IMR-90 (cell line): ENCODE results near the gene CYRIA. TPM values are rescaled to one million over a fixed set of nuclear protein-coding genes. Genes with fewer than 3 reads are reported as not detected.

Experiments
- ATAC-seq: fragments of 200-7000 bp; cut with Tn5 transposase; 2 replicates; pipeline ENCODE4 v1.9.1; 2020; ENCODE audit warnings: low read depth, mild to moderate bottlenecking, moderate library complexity
- BruUV-seq: library from RNA; stranded (reverse); fragments of 400-500 nt; replicated peaks from 2 replicates; lab custom pipeline; 2021; lab: Mats Ljungman, UMichigan
- CTCF ChIA-PET: fragments of 300-600 bp; formaldehyde crosslinking; extraction: SDS; loops from one replicate; lab custom pipeline; 2021; ENCODE audit warnings: antibody characterized with exemption; lab: Yijun Ruan, JAX
- POLR2A ChIA-PET: fragments of 300-600 bp; sonication (Branson Sonifier 250); formaldehyde crosslinking; loops from one replicate; lab custom pipeline; 2022; ENCODE audit warnings: antibody characterized with exemption; ENCODE audit not compliant: unreplicated experiment; lab: Charles Lee
- DNase-seq: peaks from one replicate; pipeline ENCODE4 v3.0.0; 2013
- H2AFZ ChIP-seq: replicated peaks from 2 replicates; pipeline ENCODE3; 2013; ENCODE audit warnings: low read length, mild to moderate bottlenecking; ENCODE audit not compliant: poor library complexity
- H2AK5ac ChIP-seq: 2 replicates; pipeline ENCODE4 v1.6.1; 2013; ENCODE audit warnings: low read depth, low read length, inconsistent platforms
- H2AK9ac ChIP-seq: replicated peaks from 2 replicates; pipeline ENCODE3; 2013; ENCODE audit warnings: mild to moderate bottlenecking, low read depth, low read length, moderate library complexity; ENCODE audit not compliant: poor library complexity
- H2BK120ac ChIP-seq: 2 replicates; pipeline ENCODE4 v1.6.1; 2013; ENCODE audit warnings: low read depth, low read length, inconsistent platforms
- H2BK15ac ChIP-seq: 3 replicates; pipeline ENCODE4 v1.6.1; 2013; ENCODE audit warnings: low read depth, low read length, inconsistent platforms
- H2BK20ac ChIP-seq: 2 replicates; pipeline ENCODE4 v1.6.1; 2013; ENCODE audit warnings: low read depth, mild to moderate bottlenecking, inconsistent platforms, low read length, moderate library complexity
- H2BK5ac ChIP-seq: 2 replicates; pipeline ENCODE4 v1.6.1; 2013; ENCODE audit warnings: mild to moderate bottlenecking, low read depth, low read length, inconsistent platforms; ENCODE audit not compliant: poor library complexity, severe bottlenecking
- H3K14ac ChIP-seq: replicated peaks from 2 replicates; pipeline ENCODE4 v1.6.1; 2013; ENCODE audit warnings: low read depth, low read length, inconsistent platforms
- H3K18ac ChIP-seq: 2 replicates; pipeline ENCODE4 v1.6.1; 2013; ENCODE audit warnings: low read depth, low read length, control low read depth
- H3K23ac ChIP-seq: 2 replicates; pipeline ENCODE4 v1.6.1; 2013; ENCODE audit warnings: low read depth, low read length, inconsistent platforms
- H3K27ac ChIP-seq: 2 replicates; pipeline ENCODE4 v1.5.1; 2013; ENCODE audit warnings: mild to moderate bottlenecking, control low read depth, low read length; ENCODE audit not compliant: insufficient read depth
- H3K27me3 ChIP-seq: 2 replicates; pipeline ENCODE4 v1.6.1; 2013; ENCODE audit warnings: low read length; ENCODE audit not compliant: control insufficient read depth, insufficient read depth
- H3K36me3 ChIP-seq: 2 replicates; pipeline ENCODE4 v1.6.1; 2013; ENCODE audit warnings: low read length, mixed read lengths; ENCODE audit not compliant: control insufficient read depth, insufficient read depth
- H3K4ac ChIP-seq: 2 replicates; pipeline ENCODE4 v1.6.1; 2013; ENCODE audit warnings: low read depth, low read length, inconsistent platforms
- H3K4me1 ChIP-seq: 2 replicates; pipeline ENCODE4 v1.6.1; 2013; ENCODE audit warnings: low read length, mixed read lengths; ENCODE audit not compliant: control insufficient read depth, insufficient read depth
- H3K4me2 ChIP-seq: 2 replicates; pipeline ENCODE4 v1.6.1; 2013; ENCODE audit warnings: low read depth, mild to moderate bottlenecking, control low read depth, low read length, moderate library complexity
- H3K4me3 ChIP-seq: 2 replicates; pipeline ENCODE4 v1.5.1; 2013; ENCODE audit warnings: low read depth, mild to moderate bottlenecking, control low read depth, low read length, moderate library complexity; ENCODE audit not compliant: insufficient read depth
- H3K56ac ChIP-seq: 2 replicates; pipeline ENCODE4 v1.6.1; 2013; ENCODE audit warnings: low read length, inconsistent platforms; ENCODE audit not compliant: insufficient read depth; ENCODE audit errors: extremely low read depth
- H3K79me1 ChIP-seq, 2 experiments: 2 replicates each; pipeline ENCODE4 v1.6.1; 2013; ENCODE audit warnings: low read length in 2 of 2, inconsistent platforms in 1 of 2, low read depth in 1 of 2
- H3K9ac ChIP-seq: 2 replicates; pipeline ENCODE4 v1.6.1; 2013; ENCODE audit warnings: low read depth, low read length, control low read depth
- H3K9me1 ChIP-seq: 2 replicates; pipeline ENCODE4 v1.6.1; 2013; ENCODE audit warnings: low read length, inconsistent platforms; ENCODE audit not compliant: insufficient read depth
- H3K9me3 ChIP-seq: 2 replicates; pipeline ENCODE4 v1.6.1; 2013; ENCODE audit warnings: low read length; ENCODE audit not compliant: control insufficient read depth, insufficient read depth
- H4K20me1 ChIP-seq: 2 replicates; pipeline ENCODE4 v1.6.1; 2013; ENCODE audit warnings: low read length, inconsistent platforms; ENCODE audit not compliant: insufficient read depth
- H4K5ac ChIP-seq: 2 replicates; pipeline ENCODE4 v1.6.1; 2013; ENCODE audit warnings: mild to moderate bottlenecking, low read depth, low read length, control low read depth
- H4K8ac ChIP-seq, 2 experiments: 2 replicates each; pipeline ENCODE4 v1.6.1; 2013; ENCODE audit warnings: low read depth in 2 of 2, low read length in 2 of 2, control low read depth in 1 of 2, inconsistent platforms in 1 of 2
- H4K91ac ChIP-seq: 2 replicates; pipeline ENCODE4 v1.6.1; 2013; ENCODE audit warnings: low read depth, low read length, inconsistent platforms; ENCODE audit not compliant: insufficient read depth
- CTCF ChIP-seq: conservative IDR thresholded peaks from 2 replicates; pipeline ENCODE4 v1.5.1; 2012; ENCODE audit warnings: mild to moderate bottlenecking, low read depth, low read length, improper control_type of control experiment
- FOS ChIP-seq: fragments of 150-350 bp; IDR thresholded peaks from 2 replicates; pipeline ENCODE4 v1.6.1; 2016; ENCODE audit warnings: low read depth, low read length
- MAFK ChIP-seq: IDR thresholded peaks from 2 replicates; pipeline ENCODE4 v1.6.1; 2012; ENCODE audit warnings: low read depth, low read length, improper control_type of control experiment
- MXI1 ChIP-seq: IDR thresholded peaks from 2 replicates; pipeline ENCODE4 v1.6.1; 2012; ENCODE audit warnings: low read depth, mild to moderate bottlenecking, low read length, moderate library complexity, borderline replicate concordance
- NFE2L2 ChIP-seq: fragments of 150-350 bp; IDR thresholded peaks from 2 replicates; pipeline ENCODE4 v1.6.1; 2016; ENCODE audit warnings: low read depth, mild to moderate bottlenecking, low read length
- POLR2A ChIP-seq: IDR thresholded peaks from 2 replicates; pipeline ENCODE4 v1.6.1; 2012; ENCODE audit warnings: mild to moderate bottlenecking, low read depth, low read length
- WGBS, 2 experiments: methylation state at CpG; one replicate each; pipeline versions ENCODE4 v1.1.5 to v1.1.7; 2013; ENCODE audit warnings: missing lambda C conversion rate in 2 of 2; ENCODE audit not compliant: insufficient read length in 1 of 2; ENCODE audit errors: extremely low coverage in 2 of 2; 5-methylcytosine and 5-hydroxymethylcytosine counted together
- dilution Hi-C: fragments of 300-500 bp; cut with HindIII; formaldehyde crosslinking; loops from one replicate; pipeline ENCODE4 v1.14.3; 2018; ENCODE audit warnings: low sequenced_read_pairs; ENCODE audit not compliant: unreplicated experiment
- in situ Hi-C: fragments of 300-500 bp; cut with MboI; formaldehyde crosslinking; loops from 3 replicates; pipeline ENCODE4 v1.14.3; 2019; ENCODE audit warnings: low sequenced_read_pairs, inconsistent platforms, mixed read lengths
- intact Hi-C: fragments of 100-400 bp; cut with micrococcal nuclease; formaldehyde crosslinking; loops from 2 replicates; pipeline ENCODE4 v1.10.0; 2022
- polyA plus RNA-seq, 3 experiments: library from polyadenylated mRNA; depleted of rRNA; stranded (reverse); fragments of >200 nt; gene quantifications; 2 replicates each; pipeline ENCODE4 v1.2.3, GENCODE V29; 2012; ENCODE audit warnings: low replicate concordance in 1 of 3
- total RNA-seq: library from RNA; depleted of rRNA; stranded (reverse); fragments of >200 nt; gene quantifications from 2 replicates; pipeline ENCODE4 v1.2.3, GENCODE V29; 2012

CYRIA gene
- total and polyA plus RNA-seq, 2 of the 4 experiments (the other 2 are of a cell fraction) = 1.7 to 3.8 TPM

GRCh38 chr2:16680781-16681180 is 15.1 kb upstream of the CYRIA start:
- H2AK9ac ChIP-seq = no peak overlapping the region
- H3K4me2 ChIP-seq = no peak overlapping the region
- CTCF ChIA-PET = no interaction called here
- no peak overlapping the region for H3K56ac ChIP-seq
- H3K4ac ChIP-seq = no peak overlapping the region
- no peak overlapping the region for H3K4me3 ChIP-seq
- no peak overlapping the region for H2AK5ac ChIP-seq
- POLR2A ChIA-PET = no interaction called here
- no peak overlapping the region for H2BK15ac ChIP-seq
- TF ChIP-seq CTCF = no peak
- no peak for TF ChIP-seq NFE2L2
- no peak for TF ChIP-seq MXI1
- no peak for TF ChIP-seq FOS
- no peak for TF ChIP-seq POLR2A
- no peak for TF ChIP-seq MAFK
- in situ Hi-C loops = no loop called here
- no peaks in the 10 kb centered on the region for H3K9me3 ChIP-seq
- H4K5ac ChIP-seq = no peak overlapping the region
- H2BK120ac ChIP-seq = no peak overlapping the region
- DNase-seq (no peak), ATAC-seq (no peak)
- no peak overlapping the region for H3K14ac ChIP-seq
- no peaks in the 10 kb centered on the region for H3K4me1 ChIP-seq
- no peaks in the 10 kb centered on the region for H3K9me1 ChIP-seq
- H4K91ac ChIP-seq = no peak overlapping the region
- intact Hi-C loops = no loop called here
- H4K20me1 ChIP-seq = no peaks in the 10 kb centered on the region
- no peak overlapping the region for H2AFZ ChIP-seq
- H3K27me3 ChIP-seq = peaks cover 6% of the 10 kb centered on the region
- no peaks in the 10 kb centered on the region for H3K36me3 ChIP-seq
- H2BK5ac ChIP-seq = no peak overlapping the region
- dilution Hi-C loops = no loop called here
- no peaks in the 10 kb centered on the region for H3K79me1 ChIP-seq
- H3K23ac ChIP-seq = no peak overlapping the region
- BruUV-seq = no TSS peak
- no CpG with 5 or more reads among the region's 5 CpGs for WGBS, 2 experiments
- no peak overlapping the region for H3K9ac ChIP-seq
- H2BK20ac ChIP-seq = no peak overlapping the region
- no peak overlapping the region for H3K27ac ChIP-seq
- no peak overlapping the region for H4K8ac ChIP-seq
- H3K18ac ChIP-seq = no peak overlapping the region
